GM23338 (cell line): ENCODE measurements around the gene XRCC4. TPM values are rescaled to one million over a fixed set of nuclear protein-coding genes. Genes with fewer than 3 reads are reported as not detected.

Source experiments
- ATAC-seq: fragments of 200-7000 bp; cut with Tn5 transposase; 3 replicates; pipeline ENCODE4 v1.9.1; 2020
- DNase-seq: peaks from one replicate; pipeline ENCODE4 v3.0.0-alpha.2; 2015; ENCODE audit warnings: low spot score
- H2AFZ ChIP-seq: fragments of 200-600 bp; sonication (generic); 2 replicates; pipeline ENCODE4 v1.8.0; 2016; ENCODE audit warnings: antibody characterized with exemption, mild to moderate bottlenecking, moderate library complexity
- H3F3A ChIP-seq: fragments of 200-600 bp; sonication (generic); replicated peaks from 2 replicates; pipeline ENCODE4 v1.8.0; 2017; ENCODE audit warnings: antibody characterized with exemption, mixed run types, low read depth
- H3K27ac ChIP-seq: fragments of 200-600 bp; sonication (generic); 2 replicates; pipeline ENCODE4 v1.6.1; 2016; ENCODE audit warnings: low read depth
- H3K27me3 ChIP-seq: fragments of 200-600 bp; sonication (generic); 2 replicates; pipeline ENCODE4 v1.8.0; 2016; ENCODE audit warnings: mild to moderate bottlenecking, mixed run types, moderate library complexity; ENCODE audit not compliant: insufficient read depth
- H3K36me3 ChIP-seq: fragments of 200-600 bp; sonication (generic); 2 replicates; pipeline ENCODE4 v1.8.0; 2016; ENCODE audit warnings: mild to moderate bottlenecking; ENCODE audit not compliant: insufficient read depth
- H3K4me1 ChIP-seq: fragments of 200-600 bp; sonication (generic); 2 replicates; pipeline ENCODE4 v1.8.0; 2016; ENCODE audit warnings: mild to moderate bottlenecking, moderate library complexity; ENCODE audit not compliant: insufficient read depth
- H3K4me2 ChIP-seq: fragments of 200-600 bp; sonication (generic); 2 replicates; pipeline ENCODE4 v1.7.1; 2017; ENCODE audit warnings: mixed run types
- H3K4me3 ChIP-seq: fragments of 200-600 bp; sonication (generic); 2 replicates; pipeline ENCODE4 v1.6.1; 2016; ENCODE audit warnings: mixed run types
- H3K79me2 ChIP-seq: fragments of 200-600 bp; sonication (generic); replicated peaks from 2 replicates; pipeline ENCODE4 v1.8.0; 2017; ENCODE audit warnings: mild to moderate bottlenecking; ENCODE audit not compliant: insufficient read depth
- H3K9me2 ChIP-seq: fragments of 200-600 bp; sonication (generic); 2 replicates; pipeline ENCODE4 v1.8.0; 2017; ENCODE audit not compliant: insufficient read depth
- H4K20me1 ChIP-seq: fragments of 200-600 bp; sonication (generic); replicated peaks from 2 replicates; pipeline ENCODE4 v1.8.0; 2017; ENCODE audit warnings: mild to moderate bottlenecking; ENCODE audit not compliant: insufficient read depth
- H3K27ac Mint-ChIP-seq: 2 replicates; pipeline ENCODE4 v1.8.0; 2020; ENCODE audit warnings: inconsistent platforms, mild to moderate bottlenecking, moderate library complexity, mixed read lengths
- H3K27me3 Mint-ChIP-seq: 3 replicates; pipeline ENCODE4 v1.8.0; 2022; ENCODE audit warnings: low read depth, mild to moderate bottlenecking, moderate library complexity, mixed read lengths, inconsistent platforms; ENCODE audit not compliant: insufficient read depth, poor library complexity
- H3K36me3 Mint-ChIP-seq: 3 replicates; pipeline ENCODE4 v1.8.0; 2021; ENCODE audit warnings: low read depth, mild to moderate bottlenecking, inconsistent platforms, moderate library complexity, mixed read lengths
- H3K4me1 Mint-ChIP-seq: 3 replicates; pipeline ENCODE4 v1.8.0; 2020; ENCODE audit warnings: mild to moderate bottlenecking, inconsistent platforms, mixed read lengths
- H3K4me3 Mint-ChIP-seq: 3 replicates; pipeline ENCODE4 v1.8.0; 2021; ENCODE audit warnings: moderate library complexity, mild to moderate bottlenecking, inconsistent platforms, mixed read lengths
- H3K9me3 Mint-ChIP-seq: 3 replicates; pipeline ENCODE4 v1.8.0; 2020; ENCODE audit warnings: moderate library complexity, mild to moderate bottlenecking, inconsistent platforms, mixed read lengths
- EZH2 ChIP-seq: fragments of 200-600 bp; sonication (generic); IDR thresholded peaks from one replicate; pipeline ENCODE4 v1.8.0; 2017; ENCODE audit warnings: antibody characterized with exemption, mild to moderate bottlenecking, low read depth; ENCODE audit not compliant: unreplicated experiment
- EZH2phosphoT487 ChIP-seq: fragments of 200-600 bp; sonication (generic); IDR thresholded peaks from one replicate; pipeline ENCODE4 v1.8.1; 2018; ENCODE audit warnings: antibody characterized with exemption; ENCODE audit not compliant: unreplicated experiment
- JUNB ChIP-seq: IDR thresholded peaks from one replicate; pipeline ENCODE4 v1.6.1; 2016; ENCODE audit warnings: antibody characterized with exemption; ENCODE audit not compliant: unreplicated experiment
- POLR2AphosphoS5 ChIP-seq: IDR thresholded peaks from 2 replicates; pipeline ENCODE4 v1.6.1; 2016; ENCODE audit warnings: antibody characterized with exemption, low read depth
- REST ChIP-seq: IDR thresholded peaks from one replicate; pipeline ENCODE4 v1.6.1; 2018; ENCODE audit warnings: antibody characterized with exemption; ENCODE audit not compliant: unreplicated experiment
- STAT1 ChIP-seq: IDR thresholded peaks from one replicate; pipeline ENCODE4 v1.6.1; 2016; ENCODE audit warnings: antibody characterized with exemption; ENCODE audit not compliant: unreplicated experiment
- polyA plus RNA-seq: library from polyadenylated mRNA; unstranded; fragments of >200 nt; fragmentation: Nextera tagmentation; extraction: Ambion mirVana; gene quantifications from 2 replicates; pipeline ENCODE4 v1.2.1, GENCODE V29; 2016
- total RNA-seq: library from RNA; depleted of rRNA; stranded (reverse); fragments of >200 nt; shearing (Covaris generic); gene quantifications from 2 replicates; pipeline ENCODE4 v1.2.3, GENCODE V29; 2014
- TF ChIP-seq, protein P1 (sequence below): IDR thresholded peaks from 2 replicates; pipeline ENCODE4 v1.6.1; 2016; ENCODE audit warnings: antibody characterized with exemption

The XRCC4 gene
- total and polyA plus RNA-seq, 2 experiments from 2014 or later = 11.5 to 22.4 TPM

GRCh38 chr5:83322273-83322924 is 245.1 kb downstream of the XRCC4 start (continued):
- TF ChIP-seq REST (no peak), POLR2AphosphoS5 (no peak)

DNA sequence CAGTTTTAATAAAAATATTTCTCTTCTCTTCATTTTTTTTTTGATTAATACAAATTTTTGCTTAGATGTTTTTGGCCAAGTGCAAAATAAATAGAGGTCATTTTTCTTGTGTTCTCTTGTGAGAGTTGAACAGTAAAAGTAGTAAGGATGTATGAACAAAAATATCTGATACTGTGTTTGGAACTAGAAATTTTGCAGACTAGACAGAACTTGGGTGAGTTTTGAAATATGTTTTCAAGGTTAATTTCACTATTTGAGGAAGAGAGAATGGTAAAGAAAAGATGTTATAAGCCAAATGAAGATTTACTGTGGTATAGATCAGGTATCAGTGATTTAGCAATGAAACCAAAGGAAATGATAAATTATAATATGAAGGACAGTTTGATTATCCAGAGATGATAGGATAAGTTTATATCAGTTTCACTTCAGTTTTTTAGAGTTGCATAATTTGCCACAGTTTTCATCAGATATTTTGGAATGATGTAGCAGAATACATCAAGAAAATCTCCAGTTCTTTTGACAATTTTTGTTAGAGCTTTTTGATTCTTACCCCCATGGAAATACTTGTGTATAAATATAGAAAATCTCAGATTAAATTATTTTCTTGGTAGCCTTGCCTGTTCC is 246.3 kb downstream of the XRCC4 start:
- Histone ChIP-seq H3F3A (no peaks in the 10 kb centered on the region), H2AFZ (no peak overlapping the region), H3K36me3 (no peaks in the 10 kb centered on the region), H3K27ac (no peak overlapping the region), H3K4me2 (no peak overlapping the region), H3K79me2 (no peaks in the 10 kb centered on the region), H4K20me1 (no peaks in the 10 kb centered on the region), H3K9me2 (no peaks in the 10 kb centered on the region), H3K27me3 (no peaks in the 10 kb centered on the region), H3K4me3 (no peak overlapping the region), H3K4me1 (no peaks in the 10 kb centered on the region)
- Mint-ChIP-seq H3K4me3 (no peak overlapping the region), H3K27me3 (no peaks in the 10 kb centered on the region), H3K27ac (no peak overlapping the region), H3K4me1 (no peaks in the 10 kb centered on the region; the same call in 2 of the 3 replicates), H3K36me3 (no peaks in the 10 kb centered on the region), H3K9me3 (no peaks in the 10 kb centered on the region)
- no peak for DNase-seq
- TF ChIP-seq EZH2phosphoT487 (no peak), REST (no peak), JUNB (no peak), STAT1 (no peak), EZH2 (no peak)
- TF ChIP-seq, protein P1, sequence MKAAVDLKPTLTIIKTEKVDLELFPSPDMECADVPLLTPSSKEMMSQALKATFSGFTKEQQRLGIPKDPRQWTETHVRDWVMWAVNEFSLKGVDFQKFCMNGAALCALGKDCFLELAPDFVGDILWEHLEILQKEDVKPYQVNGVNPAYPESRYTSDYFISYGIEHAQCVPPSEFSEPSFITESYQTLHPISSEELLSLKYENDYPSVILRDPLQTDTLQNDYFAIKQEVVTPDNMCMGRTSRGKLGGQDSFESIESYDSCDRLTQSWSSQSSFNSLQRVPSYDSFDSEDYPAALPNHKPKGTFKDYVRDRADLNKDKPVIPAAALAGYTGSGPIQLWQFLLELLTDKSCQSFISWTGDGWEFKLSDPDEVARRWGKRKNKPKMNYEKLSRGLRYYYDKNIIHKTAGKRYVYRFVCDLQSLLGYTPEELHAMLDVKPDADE = no peak
- no peak for ATAC-seq
